ENCODE measurements around the gene HVCN1. TPM values are rescaled to one million over a fixed set of nuclear protein-coding genes. Genes with fewer than 3 reads are reported as not detected.
A peak's percentile ranks its signal among the peaks of the same experiment; 100 is the strongest.
"Not testable (repeated sequence)": the region's sequence is repeated elsewhere in the genome, so short reads cannot be mapped to it uniquely, and the experiment has no call there.

HVCN1 gene, protein sequence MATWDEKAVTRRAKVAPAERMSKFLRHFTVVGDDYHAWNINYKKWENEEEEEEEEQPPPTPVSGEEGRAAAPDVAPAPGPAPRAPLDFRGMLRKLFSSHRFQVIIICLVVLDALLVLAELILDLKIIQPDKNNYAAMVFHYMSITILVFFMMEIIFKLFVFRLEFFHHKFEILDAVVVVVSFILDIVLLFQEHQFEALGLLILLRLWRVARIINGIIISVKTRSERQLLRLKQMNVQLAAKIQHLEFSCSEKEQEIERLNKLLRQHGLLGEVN
- 14.0 TPM for polyA plus RNA-seq (2013, experiment 1 of 2)
- polyA plus RNA-seq (2013, experiment 2 of 2): 12.5 TPM

DNA sequence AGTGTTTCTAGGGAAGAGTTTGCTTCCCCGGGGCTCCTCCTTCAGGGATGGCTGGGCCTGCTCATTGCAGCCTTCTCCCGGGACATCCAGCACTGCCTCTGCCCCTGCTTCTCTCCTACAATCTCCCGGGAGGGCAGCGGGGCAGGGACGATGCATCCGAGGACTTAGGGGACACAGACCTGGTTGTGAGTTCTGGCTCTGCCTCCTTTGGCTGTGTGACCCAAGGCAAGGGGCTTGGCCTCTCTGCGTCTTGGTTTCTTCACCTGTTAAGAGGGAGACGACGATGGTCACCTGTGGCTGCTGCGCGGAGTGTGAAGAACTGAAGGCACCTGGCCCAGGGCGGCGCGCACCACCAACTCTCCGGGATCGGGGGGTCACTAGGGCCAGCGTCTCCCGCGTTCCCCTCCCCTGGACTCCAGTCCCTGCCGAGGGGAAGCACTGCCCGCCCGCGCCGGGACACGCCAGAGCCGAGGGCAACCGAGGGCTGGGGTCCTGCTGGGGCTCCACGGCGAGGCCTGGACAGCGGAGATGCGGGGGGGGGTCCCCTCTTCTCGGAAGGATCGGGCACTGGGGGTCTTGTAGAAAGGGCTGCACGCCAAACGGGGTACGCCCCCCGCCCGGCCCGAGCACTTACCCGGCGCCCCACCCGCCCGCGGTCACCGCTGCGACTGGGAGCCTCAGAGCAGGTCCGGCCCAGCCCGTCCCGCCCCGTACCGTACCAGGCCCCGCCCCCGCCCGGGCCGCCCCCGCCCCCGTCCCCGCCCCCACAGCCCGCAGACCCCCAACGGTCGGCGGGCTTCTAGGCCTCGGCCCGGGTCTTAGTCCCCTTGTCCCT lies at the start of gene HVCN1:
Gene HVCN1 (minus strand): TSS at position 670 of the 835 bp plus-strand sequence. CDS start 5,870 bp downstream, outside the sequence.
- 9% methylated on average over 26 to 32 of the region's 64 CpGs for WGBS, 2 experiments (ENCODE audit: insufficient coverage in 2 of 2)
- no peaks in the 10 kb centered on the region for H3K9me3 ChIP-seq (ENCODE audit: control insufficient read depth, low read length)
- no peaks in the 10 kb centered on the region for H3K4me1 ChIP-seq (ENCODE audit: control insufficient read depth, insufficient read depth, low read length, poor library complexity, severe bottlenecking)
- peak within 1 kb of the TSS; percentile 48 for H3K4me3 ChIP-seq (ENCODE audit: extremely low read depth, insufficient read depth, low read length, poor library complexity, severe bottlenecking)
- peak within 1 kb of the TSS; percentile 79 for H3K27ac ChIP-seq (ENCODE audit: low read depth, low read length, severe bottlenecking)
- H3K36me3 ChIP-seq (ENCODE audit: control insufficient read depth, insufficient read depth, low read length): no peaks in the 10 kb centered on the region

DNA sequence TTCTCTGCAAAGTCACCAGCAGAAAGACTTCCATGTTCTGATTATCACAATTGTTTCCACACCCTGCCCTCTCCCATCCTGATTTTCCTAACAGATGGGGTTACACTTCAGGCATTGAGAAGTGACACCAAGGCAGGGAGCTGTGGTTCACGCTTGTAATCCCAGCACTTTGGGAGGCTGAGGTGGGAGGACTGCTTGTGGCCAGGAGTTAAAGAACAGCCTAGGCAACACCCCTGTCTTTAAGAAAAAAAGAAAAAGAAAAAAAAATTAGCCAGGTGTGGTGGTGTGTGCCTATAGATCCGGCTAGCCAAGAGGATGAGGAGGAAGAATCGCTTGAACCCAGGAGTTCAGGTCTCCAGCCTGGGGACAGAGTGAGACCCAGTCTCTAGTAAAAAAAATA lies 48.6 kb upstream of the HVCN1 start:
- peaks cover 10% of the 10 kb centered on the region for H3K4me1 ChIP-seq (ENCODE audit: control insufficient read depth, insufficient read depth, low read length, poor library complexity, severe bottlenecking)
- H3K36me3 ChIP-seq (ENCODE audit: control insufficient read depth, insufficient read depth, low read length): peaks cover 62% of the 10 kb centered on the region
- 83 to 95% methylated on average over 2 to 3 of the region's 3 CpGs for WGBS, 2 experiments (ENCODE audit: insufficient coverage in 2 of 2)
- H3K4me3 ChIP-seq (ENCODE audit: extremely low read depth, insufficient read depth, low read length, poor library complexity, severe bottlenecking): no peak overlapping the region
- H3K27ac ChIP-seq (ENCODE audit: low read depth, low read length, severe bottlenecking): no peak overlapping the region
- H3K9me3 ChIP-seq (ENCODE audit: control insufficient read depth, low read length): no peaks in the 10 kb centered on the region

DNA sequence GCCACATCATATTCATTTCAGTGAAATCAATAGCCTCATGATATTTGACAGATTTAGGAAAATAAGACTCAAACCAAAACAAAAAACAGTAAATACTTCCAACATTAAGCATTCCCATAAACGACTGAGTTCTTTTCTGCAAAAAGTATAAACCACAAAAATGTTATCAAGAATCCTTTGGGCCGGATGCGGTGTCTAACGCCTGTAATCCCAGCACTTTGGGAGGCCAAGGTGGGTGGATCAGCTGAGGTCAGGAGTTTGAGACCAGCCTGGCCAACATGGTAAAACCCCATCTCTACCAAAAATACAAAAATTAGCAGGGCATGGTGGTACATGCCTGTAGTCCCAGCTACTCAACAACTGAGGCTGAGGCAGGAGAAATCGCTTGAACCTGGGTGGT lies 48.1 kb upstream of the HVCN1 start:
- H3K4me1 ChIP-seq (ENCODE audit: control insufficient read depth, insufficient read depth, low read length, poor library complexity, severe bottlenecking); H3K9me3 ChIP-seq (ENCODE audit: control insufficient read depth, low read length); H3K27ac ChIP-seq (ENCODE audit: low read depth, low read length, severe bottlenecking); H3K4me3 ChIP-seq (ENCODE audit: extremely low read depth, insufficient read depth, low read length, poor library complexity, severe bottlenecking): not testable (repeated sequence)
- WGBS, 2 experiments (ENCODE audit: insufficient coverage in 2 of 2): 100% methylated on average over 1 to 2 of the region's 5 CpGs
- peaks cover 66% of the 10 kb centered on the region for H3K36me3 ChIP-seq (ENCODE audit: control insufficient read depth, insufficient read depth, low read length)

DNA sequence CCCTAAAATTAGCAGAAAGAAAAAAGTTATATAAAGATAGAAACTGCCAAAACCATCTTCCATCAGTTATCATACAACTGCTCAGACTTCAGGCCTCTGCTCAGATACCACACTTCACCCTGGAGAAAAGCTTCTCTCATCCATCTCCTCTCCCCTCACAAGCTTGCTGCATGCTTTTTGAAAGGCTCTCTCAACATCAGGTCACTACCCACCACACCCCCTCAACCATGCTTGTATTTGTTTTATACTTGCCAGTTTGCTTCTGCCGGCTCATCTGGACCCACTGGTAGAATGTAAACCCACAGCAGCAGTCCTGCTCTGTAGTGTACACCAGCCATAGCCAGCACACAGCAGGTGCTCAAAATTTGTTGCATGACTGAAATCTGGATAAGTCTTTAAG lies 45.0 kb upstream of the HVCN1 start:
- H3K27ac ChIP-seq (ENCODE audit: low read depth, low read length, severe bottlenecking): no peak overlapping the region
- H3K4me3 ChIP-seq (ENCODE audit: extremely low read depth, insufficient read depth, low read length, poor library complexity, severe bottlenecking): no peak overlapping the region
- H3K9me3 ChIP-seq (ENCODE audit: control insufficient read depth, low read length): no peaks in the 10 kb centered on the region
- WGBS, 2 experiments (ENCODE audit: insufficient coverage in 2 of 2): 80 to 83% methylated on average over 1 of the region's 1 CpG
- H3K4me1 ChIP-seq (ENCODE audit: control insufficient read depth, insufficient read depth, low read length, poor library complexity, severe bottlenecking): peaks cover 2% of the 10 kb centered on the region
- H3K36me3 ChIP-seq (ENCODE audit: control insufficient read depth, insufficient read depth, low read length): peaks cover 94% of the 10 kb centered on the region

DNA sequence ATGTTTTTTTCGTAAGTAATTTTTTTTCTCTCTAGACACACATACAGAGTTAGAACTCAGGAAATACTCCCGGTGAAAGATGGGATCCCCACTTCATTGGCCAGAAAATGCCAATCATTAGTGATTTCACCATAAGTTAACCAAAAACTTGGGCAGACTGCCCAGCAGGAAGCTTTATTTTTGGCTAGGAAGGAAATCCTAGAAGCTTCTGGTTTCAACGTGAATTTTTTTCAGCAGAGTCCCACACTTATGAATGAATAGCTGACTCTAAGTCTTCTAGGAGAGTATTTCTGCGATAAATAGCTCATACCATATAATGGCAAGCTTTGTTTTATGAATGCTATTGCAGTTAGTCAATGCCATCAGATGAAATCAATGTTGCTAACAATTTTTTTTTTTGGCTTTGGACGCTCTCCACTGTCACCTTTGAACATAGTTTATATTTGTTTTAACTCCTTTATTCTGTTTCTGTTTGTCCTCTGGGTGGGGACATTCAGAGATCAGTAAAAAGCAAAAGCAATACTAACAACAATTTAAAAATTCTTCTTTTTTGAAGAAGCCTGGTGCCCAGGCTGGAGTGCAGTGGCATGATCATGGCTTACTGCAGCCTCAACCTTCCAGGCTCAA lies 44.3 kb upstream of the HVCN1 start:
- Histone ChIP-seq H3K9me3 (ENCODE audit: control insufficient read depth, low read length) (no peaks in the 10 kb centered on the region), H3K27ac (ENCODE audit: low read depth, low read length, severe bottlenecking) (no peak overlapping the region), H3K4me1 (ENCODE audit: control insufficient read depth, insufficient read depth, low read length, poor library complexity, severe bottlenecking) (peaks cover 2% of the 10 kb centered on the region), H3K36me3 (ENCODE audit: control insufficient read depth, insufficient read depth, low read length) (peaks cover 94% of the 10 kb centered on the region), H3K4me3 (ENCODE audit: extremely low read depth, insufficient read depth, low read length, poor library complexity, severe bottlenecking) (no peak overlapping the region)
- WGBS, 2 experiments (ENCODE audit: insufficient coverage in 2 of 2): 100% methylated on average over 1 of the region's 5 CpGs

DNA sequence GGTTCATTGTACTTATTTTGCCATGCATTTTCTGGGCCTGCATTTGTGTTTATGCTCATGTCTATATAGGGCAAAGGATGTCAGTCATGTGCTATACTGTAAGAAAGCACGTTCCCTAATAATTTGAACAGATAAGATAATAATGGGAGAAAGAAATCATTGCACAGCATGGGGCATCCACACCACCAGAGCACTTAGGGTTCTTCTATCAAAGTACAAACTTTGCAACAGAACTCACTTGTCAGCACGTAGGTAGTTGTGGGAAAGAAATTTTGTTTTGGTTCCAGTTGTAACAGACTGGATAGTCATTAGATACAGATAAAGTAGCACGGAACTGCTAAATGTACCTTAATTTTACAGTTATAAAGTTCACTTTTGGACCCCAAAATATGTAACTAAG lies 43.7 kb upstream of the HVCN1 start:
- peaks cover 94% of the 10 kb centered on the region for H3K36me3 ChIP-seq (ENCODE audit: control insufficient read depth, insufficient read depth, low read length)
- no peak overlapping the region for H3K4me3 ChIP-seq (ENCODE audit: extremely low read depth, insufficient read depth, low read length, poor library complexity, severe bottlenecking)
- H3K4me1 ChIP-seq (ENCODE audit: control insufficient read depth, insufficient read depth, low read length, poor library complexity, severe bottlenecking): peaks cover 2% of the 10 kb centered on the region
- no CpG with 5 or more reads among the region's 3 CpGs for WGBS, 2 experiments (ENCODE audit: insufficient coverage in 2 of 2)
- H3K27ac ChIP-seq (ENCODE audit: low read depth, low read length, severe bottlenecking): no peak overlapping the region
- no peaks in the 10 kb centered on the region for H3K9me3 ChIP-seq (ENCODE audit: control insufficient read depth, low read length)

DNA sequence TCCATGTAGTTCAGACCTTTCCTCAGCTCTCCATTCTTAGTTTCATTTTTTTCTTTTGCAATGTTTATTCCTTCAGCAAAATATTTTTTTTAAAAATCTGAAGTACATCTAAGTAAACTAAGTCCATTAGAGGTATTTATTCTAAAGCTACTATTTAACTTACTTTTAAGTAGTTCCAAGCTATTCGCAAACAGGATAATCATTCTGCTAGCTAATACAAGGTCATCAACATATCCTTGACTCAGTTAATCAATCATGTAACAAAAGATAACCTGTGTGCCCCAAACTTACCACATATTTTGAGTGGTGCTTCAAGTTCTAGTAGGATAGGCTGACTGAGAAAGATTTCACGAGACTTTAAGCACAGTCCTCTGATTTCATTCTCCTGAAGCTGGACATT lies 42.6 kb upstream of the HVCN1 start:
- Histone ChIP-seq H3K4me3 (ENCODE audit: extremely low read depth, insufficient read depth, low read length, poor library complexity, severe bottlenecking) (no peak overlapping the region), H3K9me3 (ENCODE audit: control insufficient read depth, low read length) (no peaks in the 10 kb centered on the region), H3K27ac (ENCODE audit: low read depth, low read length, severe bottlenecking) (no peak overlapping the region), H3K36me3 (ENCODE audit: control insufficient read depth, insufficient read depth, low read length) (peaks cover 95% of the 10 kb centered on the region), H3K4me1 (ENCODE audit: control insufficient read depth, insufficient read depth, low read length, poor library complexity, severe bottlenecking) (peaks cover 2% of the 10 kb centered on the region)
- 100% methylated on average over 1 of the region's 2 CpGs for WGBS, 2 experiments (ENCODE audit: insufficient coverage in 2 of 2)

DNA sequence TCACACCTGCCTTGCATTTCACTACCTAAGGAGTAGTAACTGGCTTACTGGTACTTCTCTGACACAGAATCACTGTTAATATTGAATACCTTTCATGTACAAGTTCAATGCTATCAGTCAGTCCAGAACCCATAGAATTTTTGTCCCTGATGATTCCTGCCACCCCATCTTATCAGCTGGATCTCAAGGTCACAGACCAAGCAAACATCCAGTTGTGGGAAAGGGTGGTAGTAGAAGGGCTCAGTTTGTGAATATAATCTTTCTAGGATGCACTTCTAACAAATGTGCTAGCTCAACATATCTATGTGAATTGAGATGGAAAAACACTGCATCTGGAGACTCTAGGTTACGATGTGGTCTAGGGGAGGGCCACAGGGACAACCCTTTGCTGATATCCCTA lies 39.7 kb upstream of the HVCN1 start:
- H3K9me3 ChIP-seq (ENCODE audit: control insufficient read depth, low read length): no peaks in the 10 kb centered on the region
- H3K4me3 ChIP-seq (ENCODE audit: extremely low read depth, insufficient read depth, low read length, poor library complexity, severe bottlenecking): no peak overlapping the region
- H3K36me3 ChIP-seq (ENCODE audit: control insufficient read depth, insufficient read depth, low read length): peaks cover 95% of the 10 kb centered on the region
- no peak overlapping the region for H3K27ac ChIP-seq (ENCODE audit: low read depth, low read length, severe bottlenecking)
- WGBS, 2 experiments (ENCODE audit: insufficient coverage in 2 of 2): no CpG with 5 or more reads among the region's 1 CpG
- peaks cover 2% of the 10 kb centered on the region for H3K4me1 ChIP-seq (ENCODE audit: control insufficient read depth, insufficient read depth, low read length, poor library complexity, severe bottlenecking)

DNA sequence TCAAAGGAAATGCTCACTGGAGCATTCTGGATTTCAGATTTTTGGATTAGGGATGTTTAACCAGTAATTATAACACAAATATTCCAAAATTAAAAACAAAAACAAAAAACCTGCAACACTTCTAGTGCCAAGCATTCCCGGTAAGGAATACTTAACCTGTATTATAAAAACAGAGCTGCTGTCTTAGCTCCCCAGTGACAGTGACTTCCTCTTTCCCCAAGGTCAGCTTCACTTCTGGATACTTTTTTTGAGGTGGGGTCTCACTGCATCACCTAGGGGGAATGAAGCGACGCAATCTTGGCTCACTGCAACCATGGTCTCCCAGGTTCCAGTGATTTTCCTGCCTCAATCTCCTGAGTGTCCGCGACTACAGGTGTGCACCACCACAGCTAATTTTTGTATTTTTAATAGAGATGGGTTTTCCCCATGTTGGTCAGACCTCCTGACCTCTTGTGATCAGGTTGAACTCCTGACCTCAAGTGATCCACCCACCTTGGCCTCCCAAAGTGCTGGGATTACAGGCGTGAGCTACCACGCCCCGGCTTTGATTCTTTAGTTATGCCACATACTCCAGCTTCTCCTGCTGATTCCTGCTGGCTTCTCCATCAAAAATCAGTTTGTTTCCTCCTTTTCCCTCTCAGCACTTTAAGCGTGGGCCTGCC lies 37.9 kb upstream of the HVCN1 start:
- Histone ChIP-seq H3K4me3 (ENCODE audit: extremely low read depth, insufficient read depth, low read length, poor library complexity, severe bottlenecking) (no peak overlapping the region), H3K4me1 (ENCODE audit: control insufficient read depth, insufficient read depth, low read length, poor library complexity, severe bottlenecking) (no peaks in the 10 kb centered on the region), H3K9me3 (ENCODE audit: control insufficient read depth, low read length) (no peaks in the 10 kb centered on the region), H3K36me3 (ENCODE audit: control insufficient read depth, insufficient read depth, low read length) (peaks cover 90% of the 10 kb centered on the region), H3K27ac (ENCODE audit: low read depth, low read length, severe bottlenecking) (no peak overlapping the region)
- WGBS, 2 experiments (ENCODE audit: insufficient coverage in 2 of 2): 87 to 98% methylated on average over 8 to 9 of the region's 9 CpGs

DNA sequence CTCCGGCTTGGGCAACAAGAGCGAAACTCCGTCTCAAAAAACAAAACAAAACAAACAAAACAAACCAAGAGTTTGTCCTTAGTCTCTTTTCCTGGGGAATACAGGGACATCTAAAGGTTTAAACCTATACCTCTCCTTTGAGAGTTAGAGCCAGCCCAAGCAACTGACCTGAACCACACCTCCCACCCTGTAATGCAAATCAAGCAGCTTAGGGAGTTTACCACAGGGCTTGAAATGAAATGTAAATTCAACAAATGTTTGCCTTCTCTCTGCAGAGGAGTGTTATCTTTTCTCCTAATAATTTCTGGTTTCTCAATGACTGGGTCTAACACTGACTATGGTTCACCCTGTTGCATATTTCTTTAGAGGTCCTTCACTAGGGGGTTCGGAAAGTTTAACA lies 37.1 kb upstream of the HVCN1 start:
- Histone ChIP-seq H3K4me1 (ENCODE audit: control insufficient read depth, insufficient read depth, low read length, poor library complexity, severe bottlenecking) (no peaks in the 10 kb centered on the region), H3K36me3 (ENCODE audit: control insufficient read depth, insufficient read depth, low read length) (peaks cover 92% of the 10 kb centered on the region), H3K27ac (ENCODE audit: low read depth, low read length, severe bottlenecking) (no peak overlapping the region), H3K9me3 (ENCODE audit: control insufficient read depth, low read length) (no peaks in the 10 kb centered on the region), H3K4me3 (ENCODE audit: extremely low read depth, insufficient read depth, low read length, poor library complexity, severe bottlenecking) (no peak overlapping the region)
- 93 to 100% methylated on average over 1 to 3 of the region's 4 CpGs for WGBS, 2 experiments (ENCODE audit: insufficient coverage in 2 of 2)

Data from mesodermal cell (in vitro differentiated cells).